ENCODE measurements around the gene TRAF1.

Gene TRAF1

DNA sequence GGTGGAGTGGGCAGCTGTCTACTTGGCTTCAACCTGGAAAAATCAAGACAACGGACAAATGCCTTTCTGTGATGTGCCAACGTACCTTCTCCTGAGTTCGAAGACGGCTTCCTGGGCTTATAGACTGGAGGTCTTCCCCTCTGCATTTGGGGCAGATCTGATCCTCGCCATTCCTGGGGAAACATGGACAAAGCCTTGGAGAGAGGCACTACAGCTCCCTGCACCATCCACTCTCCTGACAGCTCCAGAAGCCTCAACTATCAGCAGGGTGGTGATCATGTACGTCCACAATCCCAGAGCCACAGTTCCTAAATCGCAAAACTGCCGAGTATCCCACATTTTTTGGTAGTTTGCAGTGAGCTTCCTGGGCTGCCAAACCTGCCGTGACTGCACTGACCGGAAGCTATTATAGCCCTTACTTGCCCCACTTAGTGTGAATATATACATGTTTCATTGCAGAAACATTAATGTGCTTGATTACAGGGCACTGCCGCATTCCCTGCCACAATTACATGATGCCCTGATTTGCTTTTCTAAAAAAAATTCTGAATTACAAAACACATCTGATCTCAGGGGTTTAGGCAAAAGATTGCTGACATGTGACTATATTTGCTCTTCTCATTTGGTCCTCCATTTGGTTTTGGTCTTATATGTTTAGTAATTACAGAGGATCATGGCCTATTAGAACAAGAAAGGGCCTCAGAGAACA, 2.8 kb downstream of the TRAF1 start:
- peak overlapping the region; percentile 30 for H3K4me3 ChIP-seq (ENCODE audit: low read length)
- no peaks in the 10 kb centered on the region for H3K27me3 ChIP-seq (ENCODE audit: low read depth, low read length)
- peaks cover 96% of the 10 kb centered on the region for H3K4me1 ChIP-seq (ENCODE audit: low read length)
- peaks cover 42% of the 10 kb centered on the region for H3K36me3 ChIP-seq (replicated peaks; ENCODE audit: low read depth, low read length)
- no peak for TF ChIP-seq EZH2phosphoT487 (IDR thresholded peaks at IDR 0.05; ENCODE audit: low read depth)
- TF ChIP-seq, protein P1, sequence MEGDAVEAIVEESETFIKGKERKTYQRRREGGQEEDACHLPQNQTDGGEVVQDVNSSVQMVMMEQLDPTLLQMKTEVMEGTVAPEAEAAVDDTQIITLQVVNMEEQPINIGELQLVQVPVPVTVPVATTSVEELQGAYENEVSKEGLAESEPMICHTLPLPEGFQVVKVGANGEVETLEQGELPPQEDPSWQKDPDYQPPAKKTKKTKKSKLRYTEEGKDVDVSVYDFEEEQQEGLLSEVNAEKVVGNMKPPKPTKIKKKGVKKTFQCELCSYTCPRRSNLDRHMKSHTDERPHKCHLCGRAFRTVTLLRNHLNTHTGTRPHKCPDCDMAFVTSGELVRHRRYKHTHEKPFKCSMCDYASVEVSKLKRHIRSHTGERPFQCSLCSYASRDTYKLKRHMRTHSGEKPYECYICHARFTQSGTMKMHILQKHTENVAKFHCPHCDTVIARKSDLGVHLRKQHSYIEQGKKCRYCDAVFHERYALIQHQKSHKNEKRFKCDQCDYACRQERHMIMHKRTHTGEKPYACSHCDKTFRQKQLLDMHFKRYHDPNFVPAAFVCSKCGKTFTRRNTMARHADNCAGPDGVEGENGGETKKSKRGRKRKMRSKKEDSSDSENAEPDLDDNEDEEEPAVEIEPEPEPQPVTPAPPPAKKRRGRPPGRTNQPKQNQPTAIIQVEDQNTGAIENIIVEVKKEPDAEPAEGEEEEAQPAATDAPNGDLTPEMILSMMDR (IDR thresholded peaks at IDR 0.05; ENCODE audit: low read depth, low read length): no peak
- no peak overlapping the region for H2AFZ ChIP-seq (ENCODE audit: low read depth, low read length)
- no peaks in the 10 kb centered on the region for H4K20me1 ChIP-seq (ENCODE audit: insufficient read depth, low read length)
- H3K79me2 ChIP-seq (ENCODE audit: low read length): peaks cover 100% of the 10 kb centered on the region
- H3K4me2 ChIP-seq (ENCODE audit: low read length): peak overlapping the region; percentile 69
- no peaks in the 10 kb centered on the region for H3K9me3 ChIP-seq (ENCODE audit: insufficient read depth, low read length)
- peak overlapping the region; percentile 94 for H3K27ac ChIP-seq (ENCODE audit: low read length)
- H3K9ac ChIP-seq (ENCODE audit: low read length): peak overlapping the region; percentile 73; the same call in 1 of the 2 replicates

GRCh38 chr9:120922404-120923195, 4.0 kb downstream of the TRAF1 start:
- H3K27ac ChIP-seq (ENCODE audit: low read length): peak overlapping the region; percentile 94
- H3K27me3 ChIP-seq (ENCODE audit: low read depth, low read length): no peaks in the 10 kb centered on the region
- no peaks in the 10 kb centered on the region for H4K20me1 ChIP-seq (ENCODE audit: insufficient read depth, low read length)
- H3K79me2 ChIP-seq (ENCODE audit: low read length): peaks cover 99% of the 10 kb centered on the region
- H3K4me3 ChIP-seq (ENCODE audit: low read length): peak overlapping the region; percentile 30
- H3K36me3 ChIP-seq (replicated peaks; ENCODE audit: low read depth, low read length): peaks cover 52% of the 10 kb centered on the region
- no peak overlapping the region for H2AFZ ChIP-seq (ENCODE audit: low read depth, low read length)
- no peaks in the 10 kb centered on the region for H3K9me3 ChIP-seq (ENCODE audit: insufficient read depth, low read length)
- TF ChIP-seq EZH2phosphoT487 (IDR thresholded peaks at IDR 0.05; ENCODE audit: low read depth): no peak
- TF ChIP-seq, protein P1 (IDR thresholded peaks at IDR 0.05; ENCODE audit: low read depth, low read length): no peak
- H3K4me2 ChIP-seq (ENCODE audit: low read length): peak overlapping the region; percentile 69
- H3K9ac ChIP-seq (ENCODE audit: low read length): peak overlapping the region; percentile 73
- H3K4me1 ChIP-seq (ENCODE audit: low read length): peaks cover 92% of the 10 kb centered on the region

DNA sequence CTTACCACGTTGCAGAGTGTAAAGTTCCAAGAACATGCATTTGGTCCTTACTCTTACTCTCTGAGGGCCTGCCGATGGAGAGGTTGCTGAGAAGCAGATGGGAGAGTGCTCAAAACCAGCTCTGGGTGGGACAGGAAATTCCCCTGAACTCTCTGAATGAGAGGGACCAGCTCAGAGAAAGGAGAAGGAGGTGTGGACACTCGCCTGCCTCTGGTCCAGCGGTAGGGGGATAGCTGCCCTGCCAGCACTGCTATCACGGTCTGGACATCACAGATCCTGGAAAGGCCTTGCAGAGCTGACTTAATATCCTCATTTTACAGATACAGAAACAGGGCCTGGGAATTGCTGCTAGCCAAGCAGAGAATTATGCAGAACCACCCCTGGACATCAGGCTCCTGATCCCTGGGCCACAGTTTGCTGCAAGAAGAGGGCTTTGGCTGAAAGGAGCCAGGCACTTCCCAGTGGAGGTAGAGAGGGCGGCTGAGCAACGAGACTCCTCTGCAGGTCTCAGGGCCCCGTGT, 4.9 kb downstream of the TRAF1 start:
- Histone ChIP-seq H3K27ac (ENCODE audit: low read length) (peak overlapping the region; percentile 94), H3K36me3 (replicated peaks; ENCODE audit: low read depth, low read length) (peaks cover 61% of the 10 kb centered on the region), H3K4me3 (ENCODE audit: low read length) (peak overlapping the region; percentile 30), H3K4me2 (ENCODE audit: low read length) (peak overlapping the region; percentile 69), H3K4me1 (ENCODE audit: low read length) (peaks cover 91% of the 10 kb centered on the region), H3K27me3 (ENCODE audit: low read depth, low read length) (no peaks in the 10 kb centered on the region), H3K79me2 (ENCODE audit: low read length) (peaks cover 99% of the 10 kb centered on the region), H2AFZ (ENCODE audit: low read depth, low read length) (no peak overlapping the region), H4K20me1 (ENCODE audit: insufficient read depth, low read length) (no peaks in the 10 kb centered on the region), H3K9ac (ENCODE audit: low read length) (peak overlapping the region; percentile 73), H3K9me3 (ENCODE audit: insufficient read depth, low read length) (no peaks in the 10 kb centered on the region)
- no peak for TF ChIP-seq EZH2phosphoT487 (IDR thresholded peaks at IDR 0.05; ENCODE audit: low read depth)
- TF ChIP-seq, protein P1 (IDR thresholded peaks at IDR 0.05; ENCODE audit: low read depth, low read length): no peak

GRCh38 chr9:120920806-120921178, 5.8 kb downstream of the TRAF1 start:
- H3K79me2 ChIP-seq (ENCODE audit: low read length): peaks cover 99% of the 10 kb centered on the region
- peaks cover 90% of the 10 kb centered on the region for H3K4me1 ChIP-seq (ENCODE audit: low read length)
- peak overlapping the region; percentile 30 for H3K4me3 ChIP-seq (ENCODE audit: low read length)
- H3K4me2 ChIP-seq (ENCODE audit: low read length): peak overlapping the region; percentile 69
- peak overlapping the region; percentile 73 for H3K9ac ChIP-seq (ENCODE audit: low read length)
- no peaks in the 10 kb centered on the region for H4K20me1 ChIP-seq (ENCODE audit: insufficient read depth, low read length)
- no peaks in the 10 kb centered on the region for H3K27me3 ChIP-seq (ENCODE audit: low read depth, low read length)
- peak overlapping the region; percentile 94 for H3K27ac ChIP-seq (ENCODE audit: low read length)
- TF ChIP-seq EZH2phosphoT487 (IDR thresholded peaks at IDR 0.05; ENCODE audit: low read depth): no peak
- TF ChIP-seq, protein P1 (IDR thresholded peaks at IDR 0.05; ENCODE audit: low read depth, low read length): no peak
- H3K36me3 ChIP-seq (replicated peaks; ENCODE audit: low read depth, low read length): peaks cover 65% of the 10 kb centered on the region
- H2AFZ ChIP-seq (ENCODE audit: low read depth, low read length): no peak overlapping the region
- H3K9me3 ChIP-seq (ENCODE audit: insufficient read depth, low read length): no peaks in the 10 kb centered on the region
